Posterior vena cava (tissue), 2 donors: Measurements from ENCODE around the gene SEMA5B. TPM values are rescaled to one million over a fixed set of nuclear protein-coding genes. Genes with fewer than 3 reads are reported as not detected.

Experiments used
- DNase-seq: peaks from one replicate; pipeline ENCODE4 v3.0.0-alpha.2; 2020; ENCODE audit warnings: low spot score
- intact Hi-C, 2 donors: fragments of 100-400 bp; cut with DNase I; formaldehyde crosslinking; loops; one replicate each; pipeline versions ENCODE4 v1.14.1 to v1.14.2; 2022 to 2023
- total RNA-seq, 2 donors: library from RNA; stranded (reverse); fragmentation: NEBNext Ultra II Directional; extraction: Animal tissue kit (Norgen Biotek cat#: 25700); gene quantifications; one replicate each; pipeline ENCODE4 v1.2.1, GENCODE V29; 2021
- donor health status: DM: yes; HTN: yes; CAD: no.
- donor health status: DM: yes; HTN: yes; CAD: no.

Gene SEMA5B
- total RNA-seq, 2 donors from 2014 or later, result 0.93 to 1.3 TPM

GRCh38 chr3:122920986-122921385, 106.6 kb downstream of the SEMA5B start:
- peak; percentile 19 for DNase-seq
- intact Hi-C loops, result no loop called here

- intact Hi-C loops, result no loop called here
- DNase-seq, result no peak
These were observed 108.3 kb downstream of the SEMA5B start for GRCh38 chr3:122919291-122919610.

- intact Hi-C loops, result no loop called here
- DNase-seq, result peak; percentile 29
These were observed 108.8 kb downstream of the SEMA5B start for GRCh38 chr3:122918576-122919290.

DNA sequence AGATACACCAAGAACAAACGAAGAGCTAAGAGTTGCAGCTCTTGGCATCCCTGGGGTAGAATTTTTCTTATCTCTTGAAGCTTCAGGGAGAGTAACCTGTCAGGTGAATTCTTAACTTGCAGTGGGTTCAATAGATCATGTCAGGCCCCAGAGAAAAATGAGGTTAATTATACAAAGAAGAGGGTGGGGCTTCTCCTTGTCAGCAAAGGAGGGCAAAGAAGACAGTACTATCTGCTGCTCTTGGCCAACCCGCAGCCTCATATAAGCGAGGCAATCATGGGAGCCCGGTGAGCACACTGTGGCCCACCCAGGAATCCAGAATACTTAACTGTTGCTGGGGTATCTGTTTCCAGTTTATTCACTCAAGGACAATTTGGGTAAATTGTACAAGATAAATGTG, 110.2 kb downstream of the SEMA5B start:
- intact Hi-C loops, result no loop called here
- no peak for DNase-seq

GRCh38 chr3:122916580-122916979, 111.0 kb downstream of the SEMA5B start:
- no peak for DNase-seq
- intact Hi-C loops, result no loop called here

GRCh38 chr3:122916084-122916483, 111.5 kb downstream of the SEMA5B start:
- no peak for DNase-seq
- intact Hi-C loops, result no loop called here

DNA sequence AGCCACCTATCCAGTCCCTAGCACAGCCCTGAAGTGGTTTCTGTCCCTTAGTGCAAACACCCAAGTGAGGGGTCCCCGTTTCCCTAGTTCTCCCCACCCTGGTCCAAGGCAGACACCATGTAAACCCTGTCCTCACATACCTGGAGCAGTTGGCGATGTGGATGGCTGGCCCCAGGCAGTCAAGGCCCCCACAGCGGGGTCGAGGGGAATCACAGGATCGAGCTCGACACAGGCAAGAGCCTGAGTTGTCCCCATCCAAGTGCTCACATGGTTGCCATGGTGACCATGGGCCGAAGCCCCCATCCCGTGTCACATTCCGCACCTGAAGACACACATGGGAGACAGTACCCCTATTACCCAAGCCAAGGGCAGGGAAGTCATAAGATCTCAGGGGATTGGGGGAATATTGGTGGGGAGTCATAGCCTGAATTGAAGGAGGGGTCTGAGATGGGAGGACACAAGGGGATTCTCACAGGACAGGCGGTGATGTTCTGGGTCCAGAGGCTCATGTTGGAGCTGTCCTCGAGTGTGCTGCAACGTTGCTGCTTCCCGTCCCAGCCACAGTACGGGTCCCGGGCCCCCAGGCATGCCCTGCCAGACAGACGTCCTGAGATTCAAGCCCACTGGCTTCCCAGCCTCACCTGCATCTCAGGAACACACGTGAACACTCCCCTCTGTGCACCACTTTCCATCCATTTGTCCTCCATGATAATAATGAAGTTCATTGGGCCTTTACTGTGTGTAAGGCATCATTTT, 112.1 kb downstream of the SEMA5B start:
- intact Hi-C loops, result no loop called here
- DNase-seq, result no peak

DNA sequence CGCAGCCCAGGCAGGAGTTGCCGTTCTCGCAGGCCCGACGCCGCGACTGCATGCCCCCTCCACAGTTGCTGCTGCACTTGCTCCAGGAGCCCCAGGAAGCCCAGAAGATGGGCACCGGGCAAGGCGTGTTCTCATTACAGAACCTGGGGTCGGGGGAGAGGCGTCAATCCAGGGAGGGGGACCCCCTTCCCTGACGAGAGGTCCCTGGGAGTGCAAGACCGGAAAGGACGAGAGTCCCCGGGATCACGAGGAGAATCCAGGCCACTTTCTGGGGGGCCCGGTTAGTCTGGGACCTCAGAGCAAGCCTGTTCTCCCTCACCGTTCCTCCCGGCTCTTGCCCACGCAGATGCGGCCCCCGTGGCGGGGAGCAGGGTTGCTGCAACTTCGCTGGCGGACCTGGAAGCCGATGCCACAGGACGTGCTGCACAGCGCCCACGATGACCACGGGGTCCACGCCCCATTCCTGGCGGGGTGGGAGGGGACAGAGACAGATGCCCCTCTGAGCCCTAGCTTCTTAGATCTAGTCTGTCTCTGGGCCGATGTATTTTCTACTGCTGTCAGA, 113.9 kb downstream of the SEMA5B start:
- intact Hi-C loops, result no loop called here
- DNase-seq, result no peak

DNA sequence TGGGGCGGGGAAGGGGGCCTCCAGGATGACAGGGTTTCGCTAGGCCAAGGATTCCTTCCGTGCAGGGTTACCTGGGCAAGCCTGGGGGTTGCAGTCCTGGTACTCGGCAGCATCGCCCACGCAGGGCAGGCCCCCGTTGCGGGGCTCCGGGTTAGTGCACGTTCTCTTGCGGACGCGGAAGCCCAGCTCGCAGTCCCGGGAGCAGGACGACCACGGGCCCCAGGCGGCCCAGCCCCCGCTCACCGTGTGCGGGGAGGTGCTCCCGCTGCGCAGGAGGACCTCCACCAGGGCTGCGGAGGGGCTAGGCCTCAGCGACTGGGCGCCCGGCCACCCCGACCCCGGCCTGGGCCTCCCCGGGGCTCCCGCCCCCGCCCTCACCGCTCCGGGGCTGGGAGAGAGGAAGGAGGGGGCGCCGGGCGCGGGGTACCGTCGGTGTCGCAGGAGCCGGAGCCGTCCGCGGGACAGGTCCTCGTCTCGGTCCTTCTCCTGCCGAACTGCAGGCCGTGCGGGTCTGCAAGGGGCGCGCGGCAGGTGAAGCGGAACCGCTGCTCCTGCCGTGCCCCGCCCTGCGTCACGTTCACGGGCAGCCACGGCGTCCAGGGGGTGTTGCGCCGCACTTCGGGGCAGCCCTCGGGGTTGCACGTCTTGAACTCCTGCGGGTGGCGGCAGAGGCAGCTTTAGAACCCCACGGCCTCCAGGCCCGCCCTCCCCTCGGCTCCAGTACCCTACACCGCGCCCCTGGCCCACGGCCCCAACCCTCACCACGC, 114.6 kb downstream of the SEMA5B start:
- DNase-seq, result no peak
- intact Hi-C loops, result no loop called here

DNA sequence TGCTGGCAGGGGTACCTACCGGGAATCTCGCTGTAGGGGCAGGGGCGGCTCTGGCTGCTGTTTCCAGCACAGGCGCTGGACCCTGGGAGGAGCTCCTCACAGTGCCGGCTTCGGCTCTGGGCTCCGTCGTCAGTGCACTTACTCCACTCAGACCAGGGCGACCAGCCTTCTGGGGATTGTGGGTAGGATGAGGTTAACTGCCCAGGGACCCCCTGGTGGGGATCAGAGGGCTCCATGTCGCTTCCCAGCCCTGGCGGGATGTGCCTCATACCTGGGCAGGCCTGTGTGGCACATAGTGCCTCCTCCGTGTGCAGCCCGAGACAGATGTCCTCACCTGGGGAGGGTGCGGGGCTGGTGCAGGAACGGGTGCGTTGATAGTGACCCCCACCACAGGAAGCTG, 115.7 kb downstream of the SEMA5B start:
- no peak for DNase-seq
- intact Hi-C loops, result no loop called here

DNA sequence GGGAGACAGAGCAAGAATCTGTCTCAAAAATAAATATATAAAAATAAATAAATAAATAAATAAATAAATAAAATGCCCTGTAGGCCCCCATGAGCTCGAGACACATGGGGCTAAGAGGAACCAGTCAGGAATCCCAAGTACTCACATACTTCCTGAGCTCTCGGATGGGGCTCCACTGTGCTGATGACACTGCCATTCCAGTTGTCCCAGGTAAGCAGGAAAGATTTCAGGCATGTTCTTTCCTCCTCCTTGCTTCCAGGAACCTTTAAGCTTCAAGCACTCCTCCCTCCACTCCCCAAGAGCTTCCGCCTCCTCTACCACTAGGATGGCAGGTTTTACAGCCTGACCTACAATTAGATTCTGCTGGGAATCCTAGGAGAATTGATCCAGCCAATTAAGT, 119.3 kb downstream of the SEMA5B start:
- no peak for DNase-seq
- intact Hi-C loops, result no loop called here

GRCh38 chr3:122907471-122907870, 120.1 kb downstream of the SEMA5B start:
- intact Hi-C loops, result no loop called here
- no peak for DNase-seq

DNA sequence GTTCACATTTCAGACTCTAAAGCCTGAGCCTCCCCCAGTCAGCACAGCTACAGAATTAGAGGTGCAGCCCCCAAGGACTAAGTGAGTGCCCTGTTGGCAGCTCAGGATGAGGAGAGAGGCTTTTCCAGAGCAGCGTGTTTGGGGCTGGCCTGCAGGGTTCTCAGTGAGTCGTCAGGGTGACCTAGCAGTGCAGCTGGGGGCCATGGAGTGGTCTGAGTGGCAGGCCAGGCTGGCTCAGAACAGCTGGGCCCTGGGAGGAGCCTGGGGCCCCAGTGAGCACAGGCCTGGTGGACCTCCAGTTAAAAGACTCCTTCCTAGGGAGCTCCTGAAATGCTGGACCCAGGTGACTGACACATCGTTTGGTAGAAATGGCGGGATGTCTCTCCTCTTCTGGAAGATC, 124.4 kb downstream of the SEMA5B start:
- DNase-seq, result no peak
- intact Hi-C loops, result no loop called here

- no peak for DNase-seq
- intact Hi-C loops, result no loop called here
These were observed 125.2 kb downstream of the SEMA5B start for GRCh38 chr3:122902326-122902725.

DNA sequence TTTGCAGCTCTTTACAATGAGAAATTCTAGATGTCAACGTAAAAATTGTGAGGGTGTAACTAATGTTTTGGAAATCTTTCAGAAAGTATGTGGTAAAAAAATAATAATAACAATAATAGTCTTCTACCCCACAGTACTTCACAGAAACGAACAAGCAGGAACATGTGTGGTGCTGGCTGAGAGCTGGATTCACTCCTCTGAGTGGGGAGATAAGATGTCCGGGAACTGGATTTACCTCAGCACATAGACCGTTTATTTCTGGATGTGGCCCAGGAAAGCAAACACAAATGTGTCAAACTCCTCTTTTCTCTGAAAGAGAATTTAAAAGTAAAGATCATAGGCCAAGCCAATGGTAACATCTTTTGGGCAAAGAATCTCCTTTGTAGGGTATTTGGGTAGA, 129.3 kb downstream of the SEMA5B start:
- no peak for DNase-seq
- intact Hi-C loops, result no loop called here

- no peak for DNase-seq
- intact Hi-C loops, result no loop called here
These were observed 133.6 kb downstream of the SEMA5B start for GRCh38 chr3:122893754-122894668.

- intact Hi-C loops, result no loop called here
These were observed 134.3 kb downstream of the SEMA5B start for GRCh38 chr3:122893282-122893681.

GRCh38 chr3:122892118-122892960, 135.2 kb downstream of the SEMA5B start:
- intact Hi-C loops, result no loop called here
- no peak for DNase-seq

More at GRCh38 chr3:122893282-122893681, 134.3 kb downstream of the SEMA5B start:
- no peak for DNase-seq
